OCI-LY7 (cell line): ENCODE data around the gene EPAS1. TPM values are rescaled to one million over a fixed set of nuclear protein-coding genes. Genes with fewer than 3 reads are reported as not detected.

Source experiments
- BruUV-seq: library from RNA; stranded (reverse); fragments of 400-500 nt; replicated peaks from 2 replicates; lab custom pipeline; 2021; lab: Mats Ljungman, UMichigan
- CTCF ChIA-PET: fragments of 300-600 bp; sonication (Branson Sonifier 250); formaldehyde crosslinking; loops from one replicate; lab custom pipeline; 2022; ENCODE audit warnings: antibody characterized with exemption; ENCODE audit not compliant: unreplicated experiment; lab: Charles Lee
- POLR2A ChIA-PET: fragments of 300-600 bp; sonication (Branson Sonifier 250); formaldehyde crosslinking; loops from one replicate; lab custom pipeline; 2022; ENCODE audit warnings: antibody characterized with exemption; lab: Charles Lee
- DNase-seq: peaks from one replicate; pipeline ENCODE4 v3.0.0-alpha.2; 2015; ENCODE audit warnings: low spot score
- H2AFZ ChIP-seq: fragments of 200-600 bp; sonication (generic), shearing (Covaris generic); 2 replicates; pipeline ENCODE4 v1.6.1; 2014; ENCODE audit warnings: mild to moderate bottlenecking, antibody characterized with exemption, low read length, moderate library complexity
- H3K27ac ChIP-seq: fragments of 200-600 bp; sonication (generic); 2 replicates; pipeline ENCODE4 v1.5.1; 2014; ENCODE audit warnings: mixed run types, low read depth, mild to moderate bottlenecking, moderate library complexity, low read length, inconsistent platforms; ENCODE audit not compliant: poor library complexity, severe bottlenecking
- H3K36me3 ChIP-seq: fragments of 200-600 bp; sonication (generic); 2 replicates; pipeline ENCODE4 v1.6.1; 2014; ENCODE audit warnings: mild to moderate bottlenecking, antibody characterized with exemption, low read length, moderate library complexity, mixed read lengths; ENCODE audit not compliant: insufficient read depth
- H3K4me1 ChIP-seq: fragments of 200-600 bp; sonication (generic); 2 replicates; pipeline ENCODE4 v1.5.1; 2014; ENCODE audit warnings: mild to moderate bottlenecking, low read length; ENCODE audit not compliant: insufficient read depth, poor library complexity, severe bottlenecking
- H3K4me2 ChIP-seq: fragments of 200-600 bp; sonication (generic); 2 replicates; pipeline ENCODE4 v1.6.1; 2014; ENCODE audit warnings: mild to moderate bottlenecking, low read length
- H3K4me3 ChIP-seq: fragments of 200-600 bp; sonication (generic); 2 replicates; pipeline ENCODE4 v1.5.1; 2014; ENCODE audit warnings: mild to moderate bottlenecking, low read depth, low read length; ENCODE audit not compliant: poor library complexity, severe bottlenecking
- H3K79me2 ChIP-seq: fragments of 200-600 bp; sonication (generic); 2 replicates; pipeline ENCODE4 v1.6.1; 2016; ENCODE audit warnings: low read depth, mild to moderate bottlenecking, low read length, moderate library complexity, mixed read lengths; ENCODE audit not compliant: insufficient read depth
- H3K9me2 ChIP-seq: fragments of 200-600 bp; sonication (generic); 2 replicates; pipeline ENCODE4 v1.6.1; 2016; ENCODE audit warnings: mild to moderate bottlenecking, low read length, mixed read lengths; ENCODE audit not compliant: insufficient read depth
- H3K9me3 ChIP-seq: fragments of 200-600 bp; sonication (generic); 2 replicates; pipeline ENCODE4 v1.6.1; 2014; ENCODE audit warnings: mild to moderate bottlenecking, mixed run types, low read length, mixed read lengths
- H4K20me1 ChIP-seq: fragments of 200-600 bp; sonication (generic); 2 replicates; pipeline ENCODE4 v1.6.1; 2014; ENCODE audit warnings: mild to moderate bottlenecking, antibody characterized with exemption, low read length, moderate library complexity, mixed read lengths; ENCODE audit not compliant: insufficient read depth
- CTCF ChIP-seq: fragments of 200-600 bp; sonication (generic); conservative IDR thresholded peaks from 2 replicates; pipeline ENCODE4 v1.5.1; 2014; ENCODE audit warnings: mild to moderate bottlenecking, antibody characterized with exemption, low read length, moderate library complexity, mixed read lengths
- EZH2phosphoT487 ChIP-seq: fragments of 200-600 bp; sonication (generic); IDR thresholded peaks from 2 replicates; pipeline ENCODE4 v1.6.1; 2018; ENCODE audit warnings: low read depth, borderline replicate concordance, mild to moderate bottlenecking, mixed run types, antibody characterized with exemption, low read length, moderate library complexity, mixed read lengths
- intact Hi-C: fragments of 100-400 bp; cut with micrococcal nuclease; formaldehyde crosslinking; loops from one replicate; pipeline ENCODE4 v1.10.0; 2022; ENCODE audit not compliant: unreplicated experiment
- total RNA-seq, 2 experiments: library from RNA; depleted of rRNA in 1 of 2; stranded (reverse); fragments of >200 nt in 1 of 2; shearing (Covaris generic) in 1 of 2; gene quantifications; 2 replicates each; pipeline ENCODE4 v1.2.3, GENCODE V29; 2014 to 2022

The EPAS1 gene
- total RNA-seq, 2 experiments from 2014 or later: 0.74 TPM; not detected in 1

GRCh38 chr2:46329340-46329739 lies 32.1 kb downstream of the EPAS1 start:
- no peaks in the 10 kb centered on the region for H3K4me1 ChIP-seq
- no peaks in the 10 kb centered on the region for H3K9me3 ChIP-seq
- no peaks in the 10 kb centered on the region for H3K9me2 ChIP-seq
- no TSS peak for BruUV-seq
- no peaks in the 10 kb centered on the region for H3K79me2 ChIP-seq
- intact Hi-C loops: no loop called here
- DNase-seq: no peak
- TF ChIP-seq EZH2phosphoT487: no peak
- no peak for TF ChIP-seq CTCF
- no peak overlapping the region for H2AFZ ChIP-seq
- no peak overlapping the region for H3K4me2 ChIP-seq
- ChIA-PET POLR2A (interaction anchor here (0.8 kb wide), 1 partner anchor 397 kb away, joined by 3 read pairs; no protein-coding TSS in a partner anchor), CTCF (no interaction called here)
- H4K20me1 ChIP-seq: no peaks in the 10 kb centered on the region
- H3K27ac ChIP-seq: no peak overlapping the region
- H3K36me3 ChIP-seq: no peaks in the 10 kb centered on the region
- no peak overlapping the region for H3K4me3 ChIP-seq

GRCh38 chr2:46329803-46330775 lies 32.9 kb downstream of the EPAS1 start:
- Histone ChIP-seq H3K9me3 (no peaks in the 10 kb centered on the region), H2AFZ (no peak overlapping the region), H3K36me3 (no peaks in the 10 kb centered on the region), H3K9me2 (no peaks in the 10 kb centered on the region), H3K27ac (no peak overlapping the region), H3K4me1 (no peaks in the 10 kb centered on the region), H4K20me1 (no peaks in the 10 kb centered on the region), H3K4me3 (no peak overlapping the region), H3K4me2 (no peak overlapping the region), H3K79me2 (no peaks in the 10 kb centered on the region)
- CTCF ChIA-PET: no interaction called here
- BruUV-seq: no TSS peak
- POLR2A ChIA-PET: interaction anchor here (0.8 kb wide), 1 partner anchor 398 kb away, joined by 3 read pairs; no protein-coding TSS in a partner anchor
- intact Hi-C loops: no loop called here
- no peak for DNase-seq
- TF ChIP-seq CTCF (no peak), EZH2phosphoT487 (no peak)
